ENCODE data around the gene TDRD9. TPM values are rescaled to one million over a fixed set of nuclear protein-coding genes. Genes with fewer than 3 reads are reported as not detected.

The TDRD9 gene
- total RNA-seq, 4 donors from 2014 or later = 0.17 to 1.5 (median 0.31) TPM; not detected in 1

DNA sequence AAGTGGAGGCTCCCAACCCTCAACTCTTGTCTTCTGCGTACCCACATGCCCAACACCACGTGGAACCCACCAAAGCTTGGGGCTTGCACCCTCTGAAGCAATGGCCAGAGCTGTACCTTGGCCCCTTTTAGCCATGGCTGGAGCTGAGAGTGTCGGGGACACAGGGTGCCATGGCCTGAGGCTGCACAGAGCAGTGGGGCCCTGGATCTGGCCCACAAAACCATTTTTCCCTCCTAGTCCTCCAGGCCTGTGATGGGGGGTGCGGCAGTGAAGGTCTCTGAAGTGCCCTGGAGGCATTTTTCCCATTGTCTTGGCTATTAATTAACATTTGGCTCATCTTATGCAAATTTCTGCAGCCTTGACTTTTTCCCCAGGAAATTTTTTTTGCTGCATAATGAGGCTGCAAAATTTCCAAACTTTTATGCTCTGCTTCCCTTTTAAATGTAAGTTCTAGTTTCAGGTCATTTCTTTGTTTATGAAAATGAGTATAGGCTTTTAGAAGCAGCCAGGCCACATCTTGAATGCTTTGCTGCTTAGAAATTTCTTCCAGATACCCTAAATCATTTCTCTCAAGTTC, 138.6 kb downstream of the TDRD9 start:
- no peak for DNase-seq
- no peaks in the 10 kb centered on the region for H3K9me3 ChIP-seq
- H3K36me3 ChIP-seq = no peaks in the 10 kb centered on the region
- H3K4me1 ChIP-seq = no peaks in the 10 kb centered on the region
- peaks cover 0 to 18% (median 9%) of the 10 kb centered on the region in 3 donors for H3K27me3 ChIP-seq
- H3K4me3 ChIP-seq = no peak overlapping the region
- intact Hi-C loops (cut with DNase I; ENCODE audit: low total_unique reads) = no loop called here
- in situ Hi-C loops (cut with MboI; ENCODE audit: low sequenced_read_pairs in 4 of 4) = no loop called here
- TF ChIP-seq, protein P1, sequence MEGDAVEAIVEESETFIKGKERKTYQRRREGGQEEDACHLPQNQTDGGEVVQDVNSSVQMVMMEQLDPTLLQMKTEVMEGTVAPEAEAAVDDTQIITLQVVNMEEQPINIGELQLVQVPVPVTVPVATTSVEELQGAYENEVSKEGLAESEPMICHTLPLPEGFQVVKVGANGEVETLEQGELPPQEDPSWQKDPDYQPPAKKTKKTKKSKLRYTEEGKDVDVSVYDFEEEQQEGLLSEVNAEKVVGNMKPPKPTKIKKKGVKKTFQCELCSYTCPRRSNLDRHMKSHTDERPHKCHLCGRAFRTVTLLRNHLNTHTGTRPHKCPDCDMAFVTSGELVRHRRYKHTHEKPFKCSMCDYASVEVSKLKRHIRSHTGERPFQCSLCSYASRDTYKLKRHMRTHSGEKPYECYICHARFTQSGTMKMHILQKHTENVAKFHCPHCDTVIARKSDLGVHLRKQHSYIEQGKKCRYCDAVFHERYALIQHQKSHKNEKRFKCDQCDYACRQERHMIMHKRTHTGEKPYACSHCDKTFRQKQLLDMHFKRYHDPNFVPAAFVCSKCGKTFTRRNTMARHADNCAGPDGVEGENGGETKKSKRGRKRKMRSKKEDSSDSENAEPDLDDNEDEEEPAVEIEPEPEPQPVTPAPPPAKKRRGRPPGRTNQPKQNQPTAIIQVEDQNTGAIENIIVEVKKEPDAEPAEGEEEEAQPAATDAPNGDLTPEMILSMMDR (IDR thresholded peaks at IDR 0.05 in 4 of 5, conservative IDR thresholded peaks at IDR 0.05 in 1 of 5) = no peak
- TF ChIP-seq POLR2A (IDR thresholded peaks at IDR 0.05) = no peak
- ATAC-seq = no peak
- no peak overlapping the region for H3K27ac ChIP-seq

DNA sequence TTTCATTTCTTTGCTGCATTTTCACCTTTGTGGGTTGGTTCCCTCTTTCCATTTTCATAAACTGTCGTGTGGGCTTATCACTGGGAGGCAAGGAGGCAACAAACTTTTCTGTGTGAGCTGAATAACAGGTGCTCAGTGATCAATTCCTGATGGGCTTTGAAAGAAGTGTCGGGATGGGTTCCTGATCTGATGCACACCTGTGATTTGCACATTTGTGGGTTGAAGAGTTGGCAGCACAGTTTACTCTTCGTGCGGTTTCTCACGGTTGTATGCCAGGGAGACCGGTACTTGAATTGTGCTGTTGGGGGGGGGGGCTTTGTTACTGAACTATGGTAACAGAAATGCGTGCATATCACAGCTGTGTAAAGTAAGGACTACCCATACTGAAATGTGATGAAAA, 141.3 kb downstream of the TDRD9 start:
- no peak for TF ChIP-seq POLR2A (IDR thresholded peaks at IDR 0.05)
- TF ChIP-seq, protein P1 (IDR thresholded peaks at IDR 0.05 in 4 of 5, conservative IDR thresholded peaks at IDR 0.05 in 1 of 5) = no peak
- Histone ChIP-seq H3K9me3 (peaks cover 0 to 4% (median 0%) of the 10 kb centered on the region in 3 donors), H3K4me3 (no peak overlapping the region), H3K36me3 (no peaks in the 10 kb centered on the region), H3K27ac (no peak overlapping the region), H3K4me1 (no peaks in the 10 kb centered on the region), H3K27me3 (peaks cover 0 to 23% (median 14%) of the 10 kb centered on the region in 3 donors)
- ATAC-seq (no peak), DNase-seq (no peak)
- intact Hi-C loops (cut with DNase I; ENCODE audit: low total_unique reads) = no loop called here
- in situ Hi-C loops (cut with MboI; ENCODE audit: low sequenced_read_pairs in 4 of 4) = no loop called here

DNA sequence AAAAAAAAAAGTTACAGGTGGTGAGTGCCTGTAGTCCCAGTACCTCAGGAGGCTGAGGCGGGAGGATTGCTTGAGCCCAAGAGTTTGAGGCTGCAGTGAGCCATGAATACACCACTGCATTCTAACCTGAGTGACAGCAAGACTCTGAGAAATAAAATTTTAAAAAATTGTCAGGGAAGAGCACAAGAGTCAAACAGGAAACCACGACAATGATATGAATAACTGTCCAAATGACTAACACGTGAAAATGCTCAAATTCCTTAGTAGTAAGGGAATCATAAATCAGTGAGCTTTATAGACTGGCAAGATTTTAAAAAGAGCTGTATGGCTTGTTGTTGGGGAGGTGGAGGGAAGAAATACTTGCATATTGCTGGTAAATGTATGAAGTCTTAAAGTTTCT, 144.3 kb downstream of the TDRD9 start:
- Histone ChIP-seq H3K4me3 (no peak overlapping the region), H3K4me1 (no peaks in the 10 kb centered on the region), H3K27me3 (peaks cover 0 to 23% (median 14%) of the 10 kb centered on the region in 3 donors), H3K36me3 (no peaks in the 10 kb centered on the region), H3K9me3 (peaks cover 0 to 4% (median 0%) of the 10 kb centered on the region in 3 donors), H3K27ac (no peak overlapping the region)
- in situ Hi-C loops (cut with MboI; ENCODE audit: low sequenced_read_pairs in 4 of 4) = no loop called here
- intact Hi-C loops (cut with DNase I; ENCODE audit: low total_unique reads) = no loop called here
- no peak for DNase-seq
- TF ChIP-seq, protein P1 (IDR thresholded peaks at IDR 0.05 in 4 of 5, conservative IDR thresholded peaks at IDR 0.05 in 1 of 5) = no peak
- TF ChIP-seq POLR2A (IDR thresholded peaks at IDR 0.05) = no peak
- no peak for ATAC-seq

DNA sequence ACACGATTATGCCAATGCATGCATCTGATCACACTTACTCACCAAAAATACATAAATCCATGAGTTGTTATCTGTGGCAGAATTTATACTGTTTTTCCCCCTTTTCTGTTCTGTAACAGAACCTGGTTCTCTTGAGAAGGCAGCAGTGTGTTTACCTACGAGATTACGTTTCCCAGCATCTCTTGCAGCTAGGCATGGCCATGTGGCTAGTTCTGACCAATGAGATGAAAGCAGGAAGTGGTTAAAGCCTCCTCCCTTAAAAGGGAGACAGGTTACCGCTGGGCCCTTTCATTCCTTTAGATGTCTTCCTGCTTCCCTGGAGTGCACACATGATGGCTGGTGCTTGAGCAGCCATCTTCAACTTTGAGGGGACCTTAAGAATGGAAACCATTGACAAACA, 145.5 kb downstream of the TDRD9 start:
- in situ Hi-C loops (cut with MboI; ENCODE audit: low sequenced_read_pairs in 4 of 4) = no loop called here
- intact Hi-C loops (cut with DNase I; ENCODE audit: low total_unique reads) = no loop called here

More for the DNA sequence above, 145.5 kb downstream of the TDRD9 start:
- Histone ChIP-seq H3K36me3 (no peaks in the 10 kb centered on the region), H3K4me1 (no peaks in the 10 kb centered on the region), H3K27me3 (peaks cover 0 to 21% (median 14%) of the 10 kb centered on the region in 3 donors), H3K27ac (no peak overlapping the region), H3K4me3 (no peak overlapping the region), H3K9me3 (peaks cover 0 to 4% (median 0%) of the 10 kb centered on the region in 3 donors)
- no peak for TF ChIP-seq POLR2A (IDR thresholded peaks at IDR 0.05)
- TF ChIP-seq, protein P1 (IDR thresholded peaks at IDR 0.05 in 4 of 5, conservative IDR thresholded peaks at IDR 0.05 in 1 of 5) = no peak
- DNase-seq (no peak), ATAC-seq (no peak)
